GM12878 (cell line): ENCODE data around the gene PRSS36. TPM values are rescaled to one million over a fixed set of nuclear protein-coding genes. Genes with fewer than 3 reads are reported as not detected.

Source experiments
- CEBPZ ChIP-seq: fragments of 150-350 bp; IDR thresholded peaks from 2 replicates; pipeline ENCODE4 v1.6.1; 2016; ENCODE audit warnings: low read depth, low read length
- EP300 ChIP-seq, 2 experiments: fragments of 150-350 bp in 1 of 2; IDR thresholded peaks; 2 replicates each; pipeline ENCODE4 v1.6.1; 2011 to 2012; ENCODE audit warnings: low read depth in 2 of 2, low read length in 2 of 2, borderline replicate concordance in 1 of 2, improper control_type of control experiment in 1 of 2, inconsistent platforms in 1 of 2; ENCODE audit not compliant: control insufficient read depth in 1 of 2
- MAX ChIP-seq: IDR thresholded peaks from 2 replicates; pipeline ENCODE4 v1.6.1; 2012; ENCODE audit warnings: low read depth, low read length, improper control_type of control experiment
- POLR2AphosphoS5 ChIP-seq: IDR thresholded peaks from 2 replicates; pipeline ENCODE4 v1.6.1; 2011; ENCODE audit warnings: mild to moderate bottlenecking, low read length, inconsistent platforms
- POU2F2 ChIP-seq: IDR thresholded peaks from 3 replicates; pipeline ENCODE4 v1.6.1; 2011; ENCODE audit warnings: low read depth, mild to moderate bottlenecking, low read length, borderline replicate concordance
- RELB ChIP-seq: fragments of 450-650 bp; IDR thresholded peaks from 2 replicates; pipeline ENCODE4 v1.6.1; 2017; ENCODE audit warnings: low read depth, mild to moderate bottlenecking, moderate library complexity
- ZNF274 ChIP-seq: IDR thresholded peaks from one replicate; pipeline ENCODE4 v1.8.0; 2011; ENCODE audit not compliant: insufficient read length, insufficient read depth
- ZSCAN29 ChIP-seq: fragments of 450-650 bp; IDR thresholded peaks from 2 replicates; pipeline ENCODE4 v1.6.1; 2017; ENCODE audit warnings: mild to moderate bottlenecking, moderate library complexity
- polyA plus RNA-seq, 11 experiments: library from polyadenylated mRNA; depleted of rRNA in 4 of 11; unstranded in 6 of 11; stranded (reverse) in 5 of 11; fragments of >200 nt; fragmentation: Nextera tagmentation in 4 of 11; fragmentation: Illumina TruSeq in 1 of 11; extraction: Ambion mirVana in 4 of 11; extraction: Trizol in 1 of 11; gene quantifications; 1 replicate in 1 of 11; 2 replicates in 10 of 11; pipeline versions ENCODE4 v1.2.1 to v1.2.3, GENCODE V29; 2011 to 2016; ENCODE audit warnings: inconsistent platforms in 2 of 11, missing spikeins in 2 of 11, low read depth in 1 of 11
- total RNA-seq, 4 experiments: library from RNA; depleted of rRNA in 3 of 4; stranded (reverse); fragments of >200 nt in 3 of 4; fragmentation: Illumina TruSeq in 1 of 4; extraction: Trizol in 1 of 4; gene quantifications; 2 replicates each; pipeline versions ENCODE4 v1.2.1 to v1.2.3, GENCODE V29; 2013 to 2021
- TF ChIP-seq, protein P1 (sequence below): fragments of 450-650 bp; IDR thresholded peaks from 2 replicates; pipeline ENCODE4 v1.6.1; 2016; ENCODE audit warnings: mild to moderate bottlenecking, moderate library complexity, borderline replicate concordance

The PRSS36 gene
- total and polyA plus RNA-seq, 10 of the 15 experiments (the other 5 are each of a cell fraction or from before 2014, with no cell fraction given) = 0.11 to 1.1 (median 0.17) TPM; not detected in 3

GRCh38 chr16:31191697-31192428, 42.0 kb upstream of the PRSS36 start (continued):
- TF ChIP-seq RELB = no peak
- TF ChIP-seq POLR2AphosphoS5 = peak; percentile 76
- no peak for TF ChIP-seq EP300 (IDR thresholded peaks at IDR 0.05; ENCODE audit: borderline replicate concordance in 1 of 2, control insufficient read depth in 1 of 2, low read depth in 2 of 2, low read length in 2 of 2)
- TF ChIP-seq ZSCAN29 = no peak
- TF ChIP-seq CEBPZ = no peak
- TF ChIP-seq, protein P1, sequence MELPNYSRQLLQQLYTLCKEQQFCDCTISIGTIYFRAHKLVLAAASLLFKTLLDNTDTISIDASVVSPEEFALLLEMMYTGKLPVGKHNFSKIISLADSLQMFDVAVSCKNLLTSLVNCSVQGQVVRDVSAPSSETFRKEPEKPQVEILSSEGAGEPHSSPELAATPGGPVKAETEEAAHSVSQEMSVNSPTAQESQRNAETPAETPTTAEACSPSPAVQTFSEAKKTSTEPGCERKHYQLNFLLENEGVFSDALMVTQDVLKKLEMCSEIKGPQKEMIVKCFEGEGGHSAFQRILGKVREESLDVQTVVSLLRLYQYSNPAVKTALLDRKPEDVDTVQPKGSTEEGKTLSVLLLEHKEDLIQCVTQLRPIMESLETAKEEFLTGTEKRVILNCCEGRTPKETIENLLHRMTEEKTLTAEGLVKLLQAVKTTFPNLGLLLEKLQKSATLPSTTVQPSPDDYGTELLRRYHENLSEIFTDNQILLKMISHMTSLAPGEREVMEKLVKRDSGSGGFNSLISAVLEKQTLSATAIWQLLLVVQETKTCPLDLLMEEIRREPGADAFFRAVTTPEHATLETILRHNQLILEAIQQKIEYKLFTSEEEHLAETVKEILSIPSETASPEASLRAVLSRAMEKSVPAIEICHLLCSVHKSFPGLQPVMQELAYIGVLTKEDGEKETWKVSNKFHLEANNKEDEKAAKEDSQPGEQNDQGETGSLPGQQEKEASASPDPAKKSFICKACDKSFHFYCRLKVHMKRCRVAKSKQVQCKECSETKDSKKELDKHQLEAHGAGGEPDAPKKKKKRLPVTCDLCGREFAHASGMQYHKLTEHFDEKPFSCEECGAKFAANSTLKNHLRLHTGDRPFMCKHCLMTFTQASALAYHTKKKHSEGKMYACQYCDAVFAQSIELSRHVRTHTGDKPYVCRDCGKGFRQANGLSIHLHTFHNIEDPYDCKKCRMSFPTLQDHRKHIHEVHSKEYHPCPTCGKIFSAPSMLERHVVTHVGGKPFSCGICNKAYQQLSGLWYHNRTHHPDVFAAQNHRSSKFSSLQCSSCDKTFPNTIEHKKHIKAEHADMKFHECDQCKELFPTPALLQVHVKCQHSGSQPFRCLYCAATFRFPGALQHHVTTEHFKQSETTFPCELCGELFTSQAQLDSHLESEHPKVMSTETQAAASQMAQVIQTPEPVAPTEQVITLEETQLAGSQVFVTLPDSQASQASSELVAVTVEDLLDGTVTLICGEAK = no peak
- no peak for TF ChIP-seq ZNF274
- TF ChIP-seq MAX = no peak
- peak; percentile 63; the same call in 1 of the 3 replicates for TF ChIP-seq POU2F2
